OCI-LY3 (cell line): ENCODE measurements around the gene SMTNL2.

ENCODE experiments used
- H2AFZ ChIP-seq: fragments of 200-600, 300-600 bp; shearing (Covaris generic); 2 replicates; pipeline ENCODE4 v1.6.0; 2014; ENCODE audit warnings: antibody characterized with exemption, low read depth, low read length
- H3K27ac ChIP-seq: fragments of 200-600, 300-600 bp; sonication (generic); 2 replicates; pipeline ENCODE4 v1.5.1; 2014; ENCODE audit warnings: mild to moderate bottlenecking, low read length, moderate library complexity, mixed read lengths
- H3K27me3 ChIP-seq: fragments of 200-600, 300-600 bp; sonication (generic); 2 replicates; pipeline ENCODE4 v1.6.1; 2014; ENCODE audit warnings: low read depth, low read length, mixed read lengths
- H3K36me3 ChIP-seq: fragments of 200-600, 300-600 bp; sonication (generic); replicated peaks from 2 replicates; pipeline ENCODE3; 2014; ENCODE audit warnings: low read depth, low read length, mixed read lengths
- H3K4me1 ChIP-seq: fragments of 300-600, 200-600 bp; sonication (generic); 2 replicates; pipeline ENCODE4 v1.6.1; 2014; ENCODE audit warnings: low read length, mixed read lengths
- H3K4me2 ChIP-seq: fragments of 200-600, 300-600 bp; sonication (generic); 2 replicates; pipeline ENCODE4 v1.6.1; 2014; ENCODE audit warnings: low read length, mixed read lengths
- H3K4me3 ChIP-seq: fragments of 300-600, 200-600 bp; sonication (generic); 2 replicates; pipeline ENCODE4 v1.5.1; 2014; ENCODE audit warnings: antibody characterized with exemption, mild to moderate bottlenecking, low read length, moderate library complexity
- H3K79me2 ChIP-seq: fragments of 300-600, 200-600 bp; shearing (Covaris generic); 2 replicates; pipeline ENCODE4 v1.6.1; 2014; ENCODE audit warnings: mild to moderate bottlenecking, low read length, mixed read lengths
- H3K9ac ChIP-seq: fragments of 300-600, 200-600 bp; shearing (Covaris generic); 2 replicates; pipeline ENCODE4 v1.6.0; 2014; ENCODE audit warnings: mild to moderate bottlenecking, low read length, moderate library complexity
- H3K9me3 ChIP-seq: fragments of 200-600, 300-600 bp; shearing (Covaris generic); 2 replicates; pipeline ENCODE4 v1.6.1; 2014; ENCODE audit warnings: low read length, mixed read lengths; ENCODE audit not compliant: insufficient read depth
- H4K20me1 ChIP-seq: fragments of 200-600, 300-600 bp; sonication (generic); 2 replicates; pipeline ENCODE4 v1.6.1; 2016; ENCODE audit warnings: low read length, mixed read lengths; ENCODE audit not compliant: insufficient read depth
- EZH2phosphoT487 ChIP-seq: fragments of 200-600 bp; shearing (Covaris generic); IDR thresholded peaks from 2 replicates; pipeline ENCODE4 v1.6.1; 2018; ENCODE audit warnings: antibody characterized with exemption, mixed run types, low read depth
- TF ChIP-seq, protein P1 (sequence below): fragments of 200-600, 300-600 bp; sonication (generic); IDR thresholded peaks from 2 replicates; pipeline ENCODE4 v1.5.1; 2014; ENCODE audit warnings: antibody characterized with exemption, low read length, low read depth

The SMTNL2 gene

DNA sequence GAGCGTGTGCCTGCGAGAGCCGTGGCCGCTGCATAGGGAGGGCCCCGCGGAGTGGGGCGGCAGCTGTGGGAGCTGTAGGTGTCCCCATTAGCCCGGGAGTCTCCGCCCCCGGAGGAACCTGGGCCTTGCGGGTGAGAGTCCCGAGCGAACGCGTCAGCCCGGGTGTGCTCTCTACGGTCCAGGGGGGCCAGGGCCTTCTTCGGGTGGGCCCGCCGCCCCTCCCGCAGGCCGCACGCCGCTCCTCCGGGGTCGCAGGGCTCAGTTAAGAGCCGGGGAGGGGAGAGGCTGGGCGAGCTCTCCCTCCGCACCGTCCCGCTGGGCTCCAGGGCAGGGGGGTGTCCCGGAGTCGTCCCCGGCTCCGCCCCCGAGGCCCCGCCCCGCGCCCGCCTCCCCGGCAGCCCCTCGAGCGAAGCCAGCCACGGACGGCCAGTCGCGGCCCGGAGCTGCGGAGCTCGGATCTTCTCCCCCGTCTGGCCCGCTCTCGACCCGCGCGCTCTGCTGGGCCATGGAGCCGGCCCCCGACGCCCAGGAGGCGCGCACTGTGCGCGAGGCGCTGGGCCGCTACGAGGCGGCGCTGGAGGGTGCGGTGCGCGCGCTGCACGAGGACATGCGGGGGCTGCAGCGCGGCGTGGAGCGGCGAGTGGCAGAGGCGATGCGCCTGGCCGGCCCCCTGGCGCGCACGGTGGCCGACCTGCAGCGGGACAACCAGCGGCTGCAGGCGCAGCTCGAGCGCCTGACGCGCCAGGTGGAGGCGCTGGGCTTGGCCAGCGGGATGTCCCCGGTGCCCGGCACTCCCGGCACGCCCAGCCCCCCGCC, at the start of gene SMTNL2:
Gene SMTNL2 (plus strand): TSS at position 429 of the 816 bp plus-strand sequence. CDS start 77 bp downstream, at position 506.
- no peak within 1 kb of the TSS for H3K27ac ChIP-seq
- H3K9ac ChIP-seq, result no peak within 1 kb of the TSS
- H3K36me3 ChIP-seq, result no peaks in the 10 kb centered on the region
- no peak within 1 kb of the TSS for H3K4me2 ChIP-seq
- H3K9me3 ChIP-seq, result no peaks in the 10 kb centered on the region
- TF ChIP-seq EZH2phosphoT487, result no peak
- TF ChIP-seq, protein P1, sequence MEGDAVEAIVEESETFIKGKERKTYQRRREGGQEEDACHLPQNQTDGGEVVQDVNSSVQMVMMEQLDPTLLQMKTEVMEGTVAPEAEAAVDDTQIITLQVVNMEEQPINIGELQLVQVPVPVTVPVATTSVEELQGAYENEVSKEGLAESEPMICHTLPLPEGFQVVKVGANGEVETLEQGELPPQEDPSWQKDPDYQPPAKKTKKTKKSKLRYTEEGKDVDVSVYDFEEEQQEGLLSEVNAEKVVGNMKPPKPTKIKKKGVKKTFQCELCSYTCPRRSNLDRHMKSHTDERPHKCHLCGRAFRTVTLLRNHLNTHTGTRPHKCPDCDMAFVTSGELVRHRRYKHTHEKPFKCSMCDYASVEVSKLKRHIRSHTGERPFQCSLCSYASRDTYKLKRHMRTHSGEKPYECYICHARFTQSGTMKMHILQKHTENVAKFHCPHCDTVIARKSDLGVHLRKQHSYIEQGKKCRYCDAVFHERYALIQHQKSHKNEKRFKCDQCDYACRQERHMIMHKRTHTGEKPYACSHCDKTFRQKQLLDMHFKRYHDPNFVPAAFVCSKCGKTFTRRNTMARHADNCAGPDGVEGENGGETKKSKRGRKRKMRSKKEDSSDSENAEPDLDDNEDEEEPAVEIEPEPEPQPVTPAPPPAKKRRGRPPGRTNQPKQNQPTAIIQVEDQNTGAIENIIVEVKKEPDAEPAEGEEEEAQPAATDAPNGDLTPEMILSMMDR, result no peak
- H2AFZ ChIP-seq, result no peak within 1 kb of the TSS
- no peaks in the 10 kb centered on the region for H3K4me1 ChIP-seq
- no peaks in the 10 kb centered on the region for H3K27me3 ChIP-seq
- no peaks in the 10 kb centered on the region for H4K20me1 ChIP-seq
- no peaks in the 10 kb centered on the region for H3K79me2 ChIP-seq
- H3K4me3 ChIP-seq, result no peak within 1 kb of the TSS

DNA sequence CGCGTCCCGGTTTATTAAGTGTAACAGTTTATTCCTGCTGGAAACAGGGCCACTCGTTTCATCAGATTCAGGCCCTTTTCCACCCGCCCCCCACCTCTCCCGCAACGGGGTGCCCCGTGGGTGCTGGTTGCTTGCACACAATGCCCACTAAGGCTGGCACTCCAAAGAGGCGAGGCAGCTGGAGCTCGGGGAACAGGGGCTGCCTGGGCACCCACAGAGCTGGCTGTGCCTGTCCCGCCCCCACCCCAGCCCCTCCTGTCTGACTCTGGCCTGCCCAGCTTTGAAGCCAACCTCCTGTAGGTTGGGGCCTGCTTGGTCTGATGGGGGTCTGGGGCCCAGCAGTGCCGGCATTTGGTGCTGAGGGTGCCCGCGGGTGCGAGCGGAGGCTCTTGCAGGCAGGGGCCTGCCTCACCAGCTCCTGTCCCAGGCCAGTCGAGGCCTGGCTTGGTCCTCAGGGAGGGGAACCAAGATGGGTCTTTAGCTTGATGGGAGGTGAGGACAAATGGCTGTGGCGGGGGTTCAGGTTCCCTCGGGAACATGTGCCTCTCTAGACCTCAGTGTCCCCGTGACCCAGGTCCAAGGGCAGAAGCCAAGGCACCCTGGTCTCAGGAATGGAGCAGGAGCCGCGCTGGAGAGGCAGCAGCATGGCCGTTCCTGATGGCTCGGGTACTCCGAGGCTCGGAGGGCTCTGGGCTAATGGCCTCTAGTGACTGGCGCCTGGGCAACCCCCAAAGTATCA, 49.2 kb upstream of the SMTNL2 start:
- no peaks in the 10 kb centered on the region for H3K36me3 ChIP-seq
- no peak overlapping the region for H3K27ac ChIP-seq
- no peaks in the 10 kb centered on the region for H3K4me1 ChIP-seq
- H3K9me3 ChIP-seq, result no peaks in the 10 kb centered on the region
- no peaks in the 10 kb centered on the region for H3K79me2 ChIP-seq
- no peak overlapping the region for H3K4me2 ChIP-seq
- H3K9ac ChIP-seq, result no peak overlapping the region
- peaks cover 14% of the 10 kb centered on the region for H4K20me1 ChIP-seq
- no peak overlapping the region for H2AFZ ChIP-seq
- TF ChIP-seq, protein P1, result no peak
- TF ChIP-seq EZH2phosphoT487, result no peak
- no peaks in the 10 kb centered on the region for H3K27me3 ChIP-seq
- H3K4me3 ChIP-seq, result no peak overlapping the region

DNA sequence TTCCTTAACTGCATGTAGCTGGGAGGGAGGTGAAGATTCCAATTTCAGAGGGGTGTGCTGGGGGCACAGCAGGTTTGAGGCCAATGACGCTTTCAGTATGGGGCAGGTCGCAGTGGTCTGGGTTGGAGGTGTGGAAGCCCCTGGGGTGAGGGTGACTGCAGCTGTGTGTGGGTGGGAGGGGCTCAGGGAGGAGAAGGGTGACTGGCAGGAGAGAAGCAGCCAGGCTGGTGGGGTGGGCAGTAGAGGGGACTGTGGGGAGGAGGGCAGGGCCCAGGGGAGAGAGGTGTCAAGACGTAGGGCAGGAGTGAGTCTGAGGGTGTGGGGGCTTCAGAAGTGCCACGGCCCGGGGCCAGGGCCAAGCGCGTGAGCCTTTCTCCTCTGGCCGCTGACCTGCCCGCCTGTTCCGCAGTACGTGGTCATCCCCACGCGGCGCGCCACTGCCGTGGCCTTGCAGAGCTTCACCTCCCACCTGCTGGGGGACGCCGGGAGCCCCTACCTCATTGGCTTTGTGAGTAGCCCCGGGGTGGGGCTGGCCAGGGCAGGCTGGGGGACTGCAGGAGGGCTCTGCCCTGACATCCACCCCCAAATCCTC, 48.6 kb upstream of the SMTNL2 start:
- Histone ChIP-seq H4K20me1 (peaks cover 14% of the 10 kb centered on the region), H3K79me2 (no peaks in the 10 kb centered on the region), H3K36me3 (no peaks in the 10 kb centered on the region), H3K4me2 (no peak overlapping the region), H3K9me3 (no peaks in the 10 kb centered on the region), H3K4me1 (no peaks in the 10 kb centered on the region), H3K27me3 (no peaks in the 10 kb centered on the region), H3K4me3 (no peak overlapping the region), H3K9ac (no peak overlapping the region), H3K27ac (no peak overlapping the region), H2AFZ (no peak overlapping the region)
- TF ChIP-seq, protein P1, result no peak
- no peak for TF ChIP-seq EZH2phosphoT487

DNA sequence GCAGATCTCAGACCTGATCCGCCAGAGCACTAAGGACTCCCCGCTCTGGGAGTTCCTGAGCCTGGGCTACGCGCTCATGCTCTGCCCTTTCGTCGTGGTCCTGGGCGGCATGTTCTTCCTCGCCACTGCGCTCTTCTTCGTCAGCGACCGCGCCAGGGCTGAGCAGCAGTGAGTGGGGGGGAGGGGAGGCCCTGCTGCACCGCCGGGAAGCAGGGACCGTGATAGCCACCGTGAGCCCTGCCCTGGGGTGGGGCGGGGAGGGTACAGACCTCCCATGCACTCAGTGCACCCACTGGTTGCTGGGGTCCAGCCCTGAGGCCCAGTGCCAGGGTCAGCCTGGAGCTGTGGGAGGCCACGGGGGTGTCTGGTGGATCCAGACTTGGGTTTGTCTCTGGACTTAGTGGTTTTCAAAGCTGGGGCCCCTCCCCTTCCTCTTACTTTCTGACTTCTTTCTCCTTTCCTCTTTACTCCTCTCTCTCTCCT, 48.0 kb upstream of the SMTNL2 start:
- Histone ChIP-seq H3K4me3 (no peak overlapping the region), H4K20me1 (peaks cover 14% of the 10 kb centered on the region)

More for the DNA sequence above, 48.0 kb upstream of the SMTNL2 start:
- H3K4me2 ChIP-seq, result no peak overlapping the region
- no peaks in the 10 kb centered on the region for H3K9me3 ChIP-seq
- H3K79me2 ChIP-seq, result no peaks in the 10 kb centered on the region
- no peak overlapping the region for H2AFZ ChIP-seq
- no peak overlapping the region for H3K9ac ChIP-seq
- TF ChIP-seq, protein P1, result no peak
- no peak for TF ChIP-seq EZH2phosphoT487
- H3K27me3 ChIP-seq, result no peaks in the 10 kb centered on the region
- H3K36me3 ChIP-seq, result no peaks in the 10 kb centered on the region
- no peak overlapping the region for H3K27ac ChIP-seq
- H3K4me1 ChIP-seq, result no peaks in the 10 kb centered on the region
